Lower lobe of right lung (tissue), 2 donors: ENCODE data around the gene NUDT8. TPM values are rescaled to one million over a fixed set of nuclear protein-coding genes. Genes with fewer than 3 reads are reported as not detected.

Experiments
- ATAC-seq, 2 donors: fragments of 200-7000 bp; cut with Tn5 transposase; one replicate each; pipeline ENCODE4 v1.9.1; 2020 to 2022; ENCODE audit warnings: mild to moderate bottlenecking in 2 of 2, moderate library complexity in 2 of 2
- DNase-seq: peaks from one replicate; pipeline ENCODE4 v3.0.0-alpha.2; 2020
- H3K27ac ChIP-seq: fragments of 200-600 bp; one replicate; pipeline ENCODE4 v1.8.0; 2022
- H3K27me3 ChIP-seq: fragments of 200-600 bp; one replicate; pipeline ENCODE4 v1.8.0; 2022; ENCODE audit warnings: low read depth
- H3K36me3 ChIP-seq: fragments of 200-600 bp; one replicate; pipeline ENCODE4 v1.8.0; 2022; ENCODE audit warnings: mild to moderate bottlenecking
- H3K4me1 ChIP-seq: fragments of 200-600 bp; one replicate; pipeline ENCODE4 v1.8.0; 2022
- H3K4me3 ChIP-seq: fragments of 200-600 bp; one replicate; pipeline ENCODE4 v1.8.0; 2022; ENCODE audit warnings: mild to moderate bottlenecking
- H3K9me3 ChIP-seq: fragments of 200-600 bp; one replicate; pipeline ENCODE4 v1.8.0; 2022
- intact Hi-C: fragments of 100-400 bp; cut with DNase I; formaldehyde crosslinking; loops from one replicate; pipeline ENCODE4 v1.11.0; 2022
- long read RNA-seq: library from polyadenylated mRNA; unstranded; transcript quantifications from one replicate; pipeline ENCODE4 v2.0.0, GENCODE V29; 2021
- total RNA-seq: library from RNA; stranded (reverse); fragmentation: NEBNext Ultra II Directional; extraction: Animal tissue kit (Norgen Biotek cat#: 25700); gene quantifications from one replicate; pipeline ENCODE4 v1.2.1, GENCODE V29; 2021
- TF ChIP-seq, protein P1 (sequence below): fragments of 200-600 bp; IDR thresholded peaks from one replicate; pipeline ENCODE4 v1.8.0; 2022; ENCODE audit warnings: antibody characterized with exemption, mild to moderate bottlenecking
- donor health status: DM: no; HTN: yes; CAD: no; lungs with severe emphysema.

Gene NUDT8, protein sequence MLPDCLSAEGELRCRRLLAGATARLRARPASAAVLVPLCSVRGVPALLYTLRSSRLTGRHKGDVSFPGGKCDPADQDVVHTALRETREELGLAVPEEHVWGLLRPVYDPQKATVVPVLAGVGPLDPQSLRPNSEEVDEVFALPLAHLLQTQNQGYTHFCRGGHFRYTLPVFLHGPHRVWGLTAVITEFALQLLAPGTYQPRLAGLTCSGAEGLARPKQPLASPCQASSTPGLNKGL
- total RNA-seq = 8.8 TPM
- long read RNA-seq, transcript NUDT8-202 (4 exons, 728 nt) = major isoform, 6 of 8 reads
- long read RNA-seq, partial matches to known transcripts = 0 of 8 reads
- long read RNA-seq, other reads (novel, unspliced or antisense) = 2 of 8 reads

DNA sequence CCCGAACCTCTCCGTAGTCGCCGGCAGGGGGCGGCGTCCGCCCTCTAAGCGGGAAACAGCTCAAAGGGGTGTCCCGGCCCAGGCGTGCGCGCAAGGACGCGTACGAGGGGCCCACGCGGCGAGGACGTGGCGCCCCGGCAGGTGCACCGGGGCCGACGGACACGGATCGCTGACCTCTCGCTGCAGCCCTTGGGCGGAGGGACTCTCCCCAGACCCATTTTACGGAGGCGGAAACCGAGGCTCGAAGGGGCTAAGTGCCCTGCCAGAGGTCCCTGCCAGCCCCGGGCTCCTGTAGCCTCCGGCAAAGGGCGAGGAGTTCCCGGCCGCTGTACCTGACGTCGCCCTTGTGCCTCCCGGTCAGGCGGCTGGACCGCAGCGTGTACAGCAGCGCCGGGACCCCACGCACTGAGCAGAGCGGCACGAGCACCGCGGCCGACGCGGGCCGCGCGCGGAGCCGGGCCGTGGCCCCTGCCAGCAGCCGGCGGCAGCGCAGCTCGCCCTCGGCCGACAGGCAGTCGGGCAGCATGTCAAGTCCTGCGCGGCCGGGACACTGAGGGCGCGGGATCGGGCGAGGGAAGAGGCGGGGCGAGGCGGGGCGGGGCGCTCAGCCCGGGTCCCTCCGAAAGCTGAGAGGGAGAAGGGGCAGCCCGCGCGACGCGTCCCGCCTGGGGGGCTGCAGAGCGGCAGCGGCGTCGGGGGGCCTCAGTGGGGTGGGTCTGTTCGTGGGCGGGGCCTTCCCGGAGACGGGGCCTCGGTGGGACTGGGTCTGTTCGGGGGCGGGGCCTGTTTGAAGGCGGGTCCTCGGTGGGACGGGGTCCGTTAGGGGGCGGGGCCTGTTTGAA, at the start of gene NUDT8:
Gene NUDT8, minus strand, starts transcription at position 552 of the 842 bp plus-strand sequence. Its CDS starts 26 bp downstream, at position 526.
- intact Hi-C loops = no loop called here
- Histone ChIP-seq H3K4me3 (peak within 1 kb of the TSS; percentile 80), H3K36me3 (no peaks in the 10 kb centered on the region), H3K9me3 (no peaks in the 10 kb centered on the region), H3K27me3 (no peaks in the 10 kb centered on the region), H3K4me1 (peaks cover 14% of the 10 kb centered on the region), H3K27ac (peak within 1 kb of the TSS; percentile 87)
- TF ChIP-seq, protein P1, sequence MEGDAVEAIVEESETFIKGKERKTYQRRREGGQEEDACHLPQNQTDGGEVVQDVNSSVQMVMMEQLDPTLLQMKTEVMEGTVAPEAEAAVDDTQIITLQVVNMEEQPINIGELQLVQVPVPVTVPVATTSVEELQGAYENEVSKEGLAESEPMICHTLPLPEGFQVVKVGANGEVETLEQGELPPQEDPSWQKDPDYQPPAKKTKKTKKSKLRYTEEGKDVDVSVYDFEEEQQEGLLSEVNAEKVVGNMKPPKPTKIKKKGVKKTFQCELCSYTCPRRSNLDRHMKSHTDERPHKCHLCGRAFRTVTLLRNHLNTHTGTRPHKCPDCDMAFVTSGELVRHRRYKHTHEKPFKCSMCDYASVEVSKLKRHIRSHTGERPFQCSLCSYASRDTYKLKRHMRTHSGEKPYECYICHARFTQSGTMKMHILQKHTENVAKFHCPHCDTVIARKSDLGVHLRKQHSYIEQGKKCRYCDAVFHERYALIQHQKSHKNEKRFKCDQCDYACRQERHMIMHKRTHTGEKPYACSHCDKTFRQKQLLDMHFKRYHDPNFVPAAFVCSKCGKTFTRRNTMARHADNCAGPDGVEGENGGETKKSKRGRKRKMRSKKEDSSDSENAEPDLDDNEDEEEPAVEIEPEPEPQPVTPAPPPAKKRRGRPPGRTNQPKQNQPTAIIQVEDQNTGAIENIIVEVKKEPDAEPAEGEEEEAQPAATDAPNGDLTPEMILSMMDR = peak; percentile 90
- ATAC-seq (peak; percentile 78 to 84), DNase-seq (peak; percentile 91)

DNA sequence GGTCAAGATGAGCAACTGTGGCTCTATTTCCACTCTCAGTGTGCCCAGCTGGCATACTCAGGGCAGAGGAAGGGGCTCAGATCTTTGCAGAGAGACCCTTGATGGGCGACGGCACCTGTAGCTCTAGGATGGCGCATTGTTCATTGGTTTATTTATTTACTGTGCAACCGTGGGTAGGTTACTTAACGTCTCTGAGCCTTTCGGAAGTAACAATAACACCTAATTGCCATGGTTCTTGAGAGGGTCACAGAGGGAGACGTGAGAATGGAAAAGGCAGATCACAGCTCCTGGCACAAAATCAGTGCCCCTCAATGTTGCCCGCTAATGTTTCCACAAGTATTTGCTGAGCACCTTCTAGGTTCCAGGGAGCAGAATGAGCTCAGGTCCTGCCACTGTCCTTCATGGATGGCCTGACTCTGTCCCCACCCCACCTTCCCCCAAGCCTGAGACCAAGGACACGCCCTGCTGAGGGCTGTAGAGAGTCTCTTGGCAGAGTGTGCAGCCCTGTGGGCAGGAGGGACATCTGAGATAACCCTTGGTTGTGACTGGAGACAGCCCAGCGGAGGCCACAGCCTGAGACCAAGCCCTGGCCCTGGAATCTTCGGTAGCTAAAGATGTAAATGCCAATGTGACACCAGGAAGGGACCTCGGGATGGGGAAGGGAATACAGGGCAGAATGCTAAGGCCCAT, 45.5 kb upstream of the NUDT8 start:
- Histone ChIP-seq H3K4me1 (peaks cover 9% of the 10 kb centered on the region), H3K27ac (peak overlapping the region; percentile 31), H3K36me3 (no peaks in the 10 kb centered on the region), H3K27me3 (peaks cover 16% of the 10 kb centered on the region), H3K9me3 (no peaks in the 10 kb centered on the region), H3K4me3 (no peak overlapping the region)
- TF ChIP-seq, protein P1 = no peak
- ATAC-seq (peak; percentile 17 to 29), DNase-seq (no peak)
- intact Hi-C loops = no loop called here

DNA sequence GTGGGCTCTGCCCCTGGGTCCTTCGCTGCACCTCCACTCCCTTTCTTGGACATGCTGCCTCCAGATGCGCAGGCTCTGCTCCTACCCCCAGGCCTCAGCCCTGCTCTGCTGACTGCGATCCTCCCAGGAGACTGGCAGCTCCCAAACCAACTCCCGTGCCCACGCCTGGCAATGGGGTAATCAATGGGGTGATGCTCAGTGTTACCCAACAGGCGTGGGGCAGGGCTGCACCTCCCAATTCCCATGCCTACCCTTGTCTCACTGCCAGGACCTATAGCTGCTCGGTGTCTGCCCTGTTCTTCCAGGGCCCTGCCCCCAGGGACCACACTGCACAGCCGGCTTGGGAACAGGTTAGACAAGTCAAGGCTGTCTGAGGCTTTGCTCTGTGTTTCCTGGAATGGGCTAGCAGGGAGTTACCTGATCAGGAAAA, 44.7 kb upstream of the NUDT8 start, which contains the start of gene ALDH3B2:
Gene ALDH3B2, minus strand, starts transcription at position 182 of the 430 bp plus-strand sequence. CDS start 7,688 bp downstream, outside the sequence.
- Histone ChIP-seq H3K27me3 (peaks cover 16% of the 10 kb centered on the region), H3K36me3 (no peaks in the 10 kb centered on the region), H3K4me1 (peaks cover 9% of the 10 kb centered on the region), H3K4me3 (no peak within 1 kb of the TSS), H3K27ac (peak within 1 kb of the TSS; percentile 31), H3K9me3 (no peaks in the 10 kb centered on the region)
- DNase-seq (no peak), ATAC-seq (peak; percentile 89 to 94)
- intact Hi-C loops = no loop called here
- TF ChIP-seq, protein P1 = no peak

- peaks cover 16% of the 10 kb centered on the region for H3K27me3 ChIP-seq
- TF ChIP-seq, protein P1 = no peak
- intact Hi-C loops = no loop called here
- ATAC-seq (peak in 1 of 2 donors; percentile 7), DNase-seq (no peak)
- no peak overlapping the region for H3K4me3 ChIP-seq
- H3K36me3 ChIP-seq = no peaks in the 10 kb centered on the region
- no peaks in the 10 kb centered on the region for H3K9me3 ChIP-seq
- H3K4me1 ChIP-seq = peaks cover 9% of the 10 kb centered on the region
- H3K27ac ChIP-seq = no peak overlapping the region
Observed at GRCh38 chr11:67673902-67674301, 44.2 kb upstream of the NUDT8 start.

- peaks cover 9% of the 10 kb centered on the region for H3K4me1 ChIP-seq
- intact Hi-C loops = no loop called here
Observed at GRCh38 chr11:67673358-67673757, 43.6 kb upstream of the NUDT8 start.

More at GRCh38 chr11:67673358-67673757, 43.6 kb upstream of the NUDT8 start:
- Histone ChIP-seq H3K9me3 (no peaks in the 10 kb centered on the region), H3K27me3 (peaks cover 16% of the 10 kb centered on the region), H3K27ac (no peak overlapping the region), H3K4me3 (no peak overlapping the region), H3K36me3 (no peaks in the 10 kb centered on the region)
- no peak for ATAC-seq
- no peak for DNase-seq
- TF ChIP-seq, protein P1 = no peak
